ENCODE results near the gene HACE1.
A peak's percentile ranks its signal among the peaks of the same experiment; 100 is the strongest.
"Not testable (repeated sequence)": the region's sequence is repeated elsewhere in the genome, so short reads cannot be mapped to it uniquely, and the experiment has no call there.

Gene HACE1

GRCh38 chr6:104771258-104771832 is 88.4 kb downstream of the HACE1 start:
- no peak overlapping the region for H3K4me3 ChIP-seq (replicated peaks; ENCODE audit: low read depth, low read length)
- peak; percentile 73 for DNase-seq (ENCODE audit: low read depth)
- peak; percentile 55 for TF ChIP-seq CTCF (IDR thresholded peaks at IDR 0.05; ENCODE audit: low read length, missing control alignments)

- DNase-seq (ENCODE audit: low read depth) = no peak
- no peak overlapping the region for H3K4me3 ChIP-seq (replicated peaks; ENCODE audit: low read depth, low read length)
- no peak for TF ChIP-seq CTCF (IDR thresholded peaks at IDR 0.05; ENCODE audit: low read length, missing control alignments)
Observed at GRCh38 chr6:104768906-104769305, 90.8 kb downstream of the HACE1 start.

- no peak for DNase-seq (ENCODE audit: low read depth)
- no peak for TF ChIP-seq CTCF (IDR thresholded peaks at IDR 0.05; ENCODE audit: low read length, missing control alignments)
- H3K4me3 ChIP-seq (replicated peaks; ENCODE audit: low read depth, low read length) = no peak overlapping the region
Observed at GRCh38 chr6:104766595-104766994, 93.1 kb downstream of the HACE1 start.

- no peak overlapping the region for H3K4me3 ChIP-seq (replicated peaks; ENCODE audit: low read depth, low read length)
- peak; percentile 32 for DNase-seq (ENCODE audit: low read depth)
- no peak for TF ChIP-seq CTCF (IDR thresholded peaks at IDR 0.05; ENCODE audit: low read length, missing control alignments)
Observed at GRCh38 chr6:104754788-104755409, 104.8 kb downstream of the HACE1 start.

GRCh38 chr6:104753251-104753650 is 106.5 kb downstream of the HACE1 start:
- H3K4me3 ChIP-seq (replicated peaks; ENCODE audit: low read depth, low read length) = no peak overlapping the region
- no peak for DNase-seq (ENCODE audit: low read depth)
- no peak for TF ChIP-seq CTCF (IDR thresholded peaks at IDR 0.05; ENCODE audit: low read length, missing control alignments)

- no peak for TF ChIP-seq CTCF (IDR thresholded peaks at IDR 0.05; ENCODE audit: low read length, missing control alignments)
- DNase-seq (ENCODE audit: low read depth) = no peak
- no peak overlapping the region for H3K4me3 ChIP-seq (replicated peaks; ENCODE audit: low read depth, low read length)
Observed at GRCh38 chr6:104750449-104750848, 109.3 kb downstream of the HACE1 start.

- DNase-seq (ENCODE audit: low read depth); H3K4me3 ChIP-seq (replicated peaks; ENCODE audit: low read depth, low read length): not testable (repeated sequence)
Observed at GRCh38 chr6:104739124-104739523, 120.6 kb downstream of the HACE1 start.

GRCh38 chr6:104737567-104737966 is 122.2 kb downstream of the HACE1 start:
- H3K4me3 ChIP-seq (replicated peaks; ENCODE audit: low read depth, low read length); DNase-seq (ENCODE audit: low read depth): not testable (repeated sequence)
